OCI-LY7 (cell line): Measurements from ENCODE around the gene KIAA1217.

ENCODE experiments used
- EZH2phosphoT487 ChIP-seq: fragments of 200-600 bp; sonication (generic); IDR thresholded peaks from 2 replicates; pipeline ENCODE4 v1.6.1; 2018; ENCODE audit warnings: low read depth, borderline replicate concordance, mild to moderate bottlenecking, mixed run types, antibody characterized with exemption, low read length, moderate library complexity, mixed read lengths
- TF ChIP-seq, protein P1 (sequence below): fragments of 200-600 bp; sonication (generic); conservative IDR thresholded peaks from 2 replicates; pipeline ENCODE4 v1.5.1; 2014; ENCODE audit warnings: mild to moderate bottlenecking, antibody characterized with exemption, low read length, moderate library complexity, mixed read lengths

GRCh38 chr10:24590697-24591457 is 381.9 kb downstream of the KIAA1217 start:
- TF ChIP-seq, protein P1, sequence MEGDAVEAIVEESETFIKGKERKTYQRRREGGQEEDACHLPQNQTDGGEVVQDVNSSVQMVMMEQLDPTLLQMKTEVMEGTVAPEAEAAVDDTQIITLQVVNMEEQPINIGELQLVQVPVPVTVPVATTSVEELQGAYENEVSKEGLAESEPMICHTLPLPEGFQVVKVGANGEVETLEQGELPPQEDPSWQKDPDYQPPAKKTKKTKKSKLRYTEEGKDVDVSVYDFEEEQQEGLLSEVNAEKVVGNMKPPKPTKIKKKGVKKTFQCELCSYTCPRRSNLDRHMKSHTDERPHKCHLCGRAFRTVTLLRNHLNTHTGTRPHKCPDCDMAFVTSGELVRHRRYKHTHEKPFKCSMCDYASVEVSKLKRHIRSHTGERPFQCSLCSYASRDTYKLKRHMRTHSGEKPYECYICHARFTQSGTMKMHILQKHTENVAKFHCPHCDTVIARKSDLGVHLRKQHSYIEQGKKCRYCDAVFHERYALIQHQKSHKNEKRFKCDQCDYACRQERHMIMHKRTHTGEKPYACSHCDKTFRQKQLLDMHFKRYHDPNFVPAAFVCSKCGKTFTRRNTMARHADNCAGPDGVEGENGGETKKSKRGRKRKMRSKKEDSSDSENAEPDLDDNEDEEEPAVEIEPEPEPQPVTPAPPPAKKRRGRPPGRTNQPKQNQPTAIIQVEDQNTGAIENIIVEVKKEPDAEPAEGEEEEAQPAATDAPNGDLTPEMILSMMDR = no peak
- no peak for TF ChIP-seq EZH2phosphoT487
